ENCODE results near the gene AOC1. TPM values are rescaled to one million over a fixed set of nuclear protein-coding genes. Genes with fewer than 3 reads are reported as not detected.

AOC1 gene
- total and polyA plus RNA-seq, 4 donors, result 0.35 to 1.3 (median 0.70) TPM

- Histone ChIP-seq H3K36me3 (ENCODE audit: control insufficient read depth in 4 of 4, insufficient read depth in 4 of 4, low read length in 4 of 4) (no peaks in the 10 kb centered on the region), H3K27me3 (ENCODE audit: control insufficient read depth in 3 of 3, insufficient read depth in 3 of 3, low read length in 2 of 3) (peaks cover 0 to 19% (median 5%) of the 10 kb centered on the region in 3 donors), H3K27ac (ENCODE audit: low read depth in 1 of 2, low read length in 1 of 2) (no peak overlapping the region), H3K4me1 (ENCODE audit: control insufficient read depth in 5 of 5, insufficient read depth in 5 of 5, low read length in 5 of 5) (peaks cover 0 to under 1% (median 0%) of the 10 kb centered on the region in 5 donors), H3K9me3 (ENCODE audit: control insufficient read depth in 4 of 4, insufficient read depth in 3 of 4, low read length in 3 of 4) (peaks cover 0 to 2% (median under 1%) of the 10 kb centered on the region in 4 donors), H3K9ac (ENCODE audit: insufficient read depth in 1 of 2, low read length in 2 of 2) (no peak overlapping the region), H3K4me3 (no peak overlapping the region)
- DNase-seq, result no peak
- ATAC-seq (ENCODE audit: insufficient read depth, low FRiP score), result no peak
- no peak for TF ChIP-seq CTCF (IDR thresholded peaks at IDR 0.05; ENCODE audit: control extremely low read depth, extremely low read depth)
- WGBS, 2 donors, result 60 to 77% methylated on average over 2 of the region's 2 CpGs
These were observed 43.5 kb downstream of the AOC1 start for GRCh38 chr7:150895809-150896208.

- 63 to 83% methylated on average over 9 to 10 of the region's 10 CpGs for WGBS, 2 donors
- Histone ChIP-seq H3K9ac (ENCODE audit: insufficient read depth in 1 of 2, low read length in 2 of 2) (no peak overlapping the region), H3K27me3 (ENCODE audit: control insufficient read depth in 3 of 3, insufficient read depth in 3 of 3, low read length in 2 of 3) (peaks cover 0 to 19% (median 5%) of the 10 kb centered on the region in 3 donors), H3K4me1 (ENCODE audit: control insufficient read depth in 5 of 5, insufficient read depth in 5 of 5, low read length in 5 of 5) (peaks cover 0 to 9% (median 0%) of the 10 kb centered on the region in 5 donors), H3K4me3 (no peak overlapping the region), H3K27ac (ENCODE audit: low read depth in 1 of 2, low read length in 1 of 2) (no peak overlapping the region), H3K36me3 (ENCODE audit: control insufficient read depth in 4 of 4, insufficient read depth in 4 of 4, low read length in 4 of 4) (no peaks in the 10 kb centered on the region), H3K9me3 (ENCODE audit: control insufficient read depth in 4 of 4, insufficient read depth in 3 of 4, low read length in 3 of 4) (peaks cover 0 to 2% (median under 1%) of the 10 kb centered on the region in 4 donors)
- ATAC-seq (ENCODE audit: insufficient read depth, low FRiP score), result no peak
- DNase-seq, result no peak
- TF ChIP-seq CTCF (IDR thresholded peaks at IDR 0.05; ENCODE audit: control extremely low read depth, extremely low read depth), result no peak
These were observed 44.4 kb downstream of the AOC1 start for GRCh38 chr7:150896562-150897209.

DNA sequence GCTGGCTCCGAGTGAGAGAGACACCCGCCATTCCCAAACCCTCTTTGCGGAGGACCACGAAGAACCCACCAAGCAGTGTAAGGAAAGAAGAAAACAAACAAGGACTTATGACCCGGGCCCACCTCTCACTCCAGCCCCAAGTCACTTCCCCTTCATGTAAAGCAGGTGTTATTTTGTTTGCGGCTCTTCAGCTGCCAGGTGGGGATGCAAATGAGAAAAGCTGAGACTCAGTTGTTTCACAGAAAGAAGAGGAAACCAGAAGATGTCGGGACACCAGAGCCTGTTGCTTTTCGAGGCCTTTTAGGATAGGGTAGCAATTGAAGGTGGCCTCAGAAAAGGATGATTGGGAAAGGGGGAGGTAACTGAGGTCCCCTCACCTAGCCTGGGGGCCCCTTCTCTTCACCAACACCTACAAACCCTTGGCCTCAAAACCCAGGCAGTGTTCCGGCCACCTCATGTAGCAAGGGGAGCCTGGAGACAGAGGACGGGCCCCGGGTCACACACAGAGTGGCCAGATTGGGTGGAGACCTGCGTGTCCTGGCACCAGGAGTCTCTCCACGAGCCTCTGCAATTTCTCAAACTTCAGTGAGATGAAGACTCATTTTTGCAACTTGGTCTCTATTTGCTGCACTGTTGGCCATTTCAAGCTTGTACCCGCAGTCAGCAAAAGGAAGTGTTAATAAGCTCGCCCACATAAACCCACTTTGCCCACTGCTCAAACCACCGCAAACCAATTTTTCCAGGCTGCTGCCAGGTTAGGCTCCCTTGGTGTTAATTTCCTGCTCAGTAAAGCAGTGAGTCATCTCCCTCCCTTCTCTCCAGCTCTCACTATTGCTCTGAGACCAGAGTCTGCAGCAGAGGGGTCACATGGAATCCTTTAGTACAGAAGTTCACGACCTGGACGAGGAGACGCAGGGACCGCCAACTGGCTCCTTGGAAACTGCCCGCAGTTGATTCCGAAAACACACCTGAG is 45.5 kb downstream of the AOC1 start:
- peaks cover 0 to 19% (median 5%) of the 10 kb centered on the region in 3 donors for H3K27me3 ChIP-seq (ENCODE audit: control insufficient read depth in 3 of 3, insufficient read depth in 3 of 3, low read length in 2 of 3)
- no peak for DNase-seq
- no peaks in the 10 kb centered on the region for H3K36me3 ChIP-seq (ENCODE audit: control insufficient read depth in 4 of 4, insufficient read depth in 4 of 4, low read length in 4 of 4)
- 51 to 62% methylated on average over 22 of the region's 22 CpGs for WGBS, 2 donors
- no peak for TF ChIP-seq CTCF (IDR thresholded peaks at IDR 0.05; ENCODE audit: control extremely low read depth, extremely low read depth)
- H3K4me3 ChIP-seq, result no peak overlapping the region
- H3K9me3 ChIP-seq (ENCODE audit: control insufficient read depth in 4 of 4, insufficient read depth in 3 of 4, low read length in 3 of 4), result peaks cover 0 to 2% (median under 1%) of the 10 kb centered on the region in 4 donors
- H3K9ac ChIP-seq (ENCODE audit: insufficient read depth in 1 of 2, low read length in 2 of 2), result no peak overlapping the region
- H3K4me1 ChIP-seq (ENCODE audit: control insufficient read depth in 5 of 5, insufficient read depth in 5 of 5, low read length in 5 of 5), result peaks cover 0 to 11% (median 0%) of the 10 kb centered on the region in 5 donors
- no peak for ATAC-seq (ENCODE audit: insufficient read depth, low FRiP score)
- no peak overlapping the region for H3K27ac ChIP-seq (ENCODE audit: low read depth in 1 of 2, low read length in 1 of 2)

All from lung (tissue), 12 donors.